Neural cell (in vitro differentiated cells): ENCODE data around the gene RET. TPM values are rescaled to one million over a fixed set of nuclear protein-coding genes. Genes with fewer than 3 reads are reported as not detected.

Source experiments
- H2AFZ ChIP-seq: fragments of 200-600, 300-800 bp; sonication (generic), shearing (Covaris generic); 2 replicates; pipeline ENCODE4 v1.6.0; 2014; ENCODE audit warnings: low read depth, mild to moderate bottlenecking, antibody characterized with exemption, low read length, moderate library complexity
- H3F3A ChIP-seq: fragments of 200-600 bp; shearing (Covaris generic); 2 replicates; pipeline ENCODE4 v1.6.1; 2016; ENCODE audit warnings: mild to moderate bottlenecking, moderate library complexity, mixed read lengths, antibody characterized with exemption, low read length; ENCODE audit not compliant: insufficient read depth, poor library complexity, severe bottlenecking
- H3K27ac ChIP-seq: fragments of 200-600, 300-800 bp; sonication (generic), shearing (Covaris generic); 2 replicates; pipeline ENCODE4 v1.5.1; 2014; ENCODE audit warnings: mild to moderate bottlenecking, low read length, moderate library complexity
- H3K27me3 ChIP-seq: fragments of 300-800, 200-600 bp; sonication (generic), shearing (Covaris generic); 2 replicates; pipeline ENCODE4 v1.6.0; 2014; ENCODE audit warnings: mild to moderate bottlenecking, low read depth, low read length, moderate library complexity; ENCODE audit not compliant: insufficient read depth
- H3K36me3 ChIP-seq: fragments of 300-800, 200-600 bp; sonication (generic), shearing (Covaris generic); 2 replicates; pipeline ENCODE4 v1.5.1; 2014; ENCODE audit warnings: mild to moderate bottlenecking, antibody characterized with exemption, low read length, moderate library complexity; ENCODE audit not compliant: insufficient read depth
- H3K4me2 ChIP-seq: fragments of 300-800, 200-600 bp; sonication (generic), shearing (Covaris generic); 2 replicates; pipeline ENCODE4 v1.6.0; 2014; ENCODE audit warnings: mild to moderate bottlenecking, low read length
- H3K4me3 ChIP-seq: fragments of 300-800, 200-600 bp; sonication (generic), shearing (Covaris generic); 2 replicates; pipeline ENCODE4 v1.5.1; 2014; ENCODE audit warnings: mild to moderate bottlenecking, low read length, moderate library complexity
- H3K79me2 ChIP-seq: fragments of 200-600 bp; shearing (Covaris generic); replicated peaks from 2 replicates; pipeline ENCODE4 v1.6.0; 2014; ENCODE audit warnings: mild to moderate bottlenecking, low read length, moderate library complexity; ENCODE audit not compliant: insufficient read depth
- H3K9ac ChIP-seq: fragments of 300-800, 200-600 bp; sonication (generic), shearing (Covaris generic); 2 replicates; pipeline ENCODE4 v1.6.1; 2016; ENCODE audit warnings: mild to moderate bottlenecking, low read length, mixed read lengths
- H3K9me2 ChIP-seq: fragments of 200-600 bp; shearing (Covaris generic); 2 replicates; pipeline ENCODE4 v1.6.1; 2016; ENCODE audit warnings: mild to moderate bottlenecking, low read length, mixed read lengths; ENCODE audit not compliant: insufficient read depth
- H3K9me3 ChIP-seq: fragments of 200-600, 300-800 bp; sonication (generic), shearing (Covaris generic); 2 replicates; pipeline ENCODE4 v1.6.1; 2016; ENCODE audit warnings: mild to moderate bottlenecking, mixed run types, low read length, moderate library complexity, mixed read lengths
- H4K20me1 ChIP-seq: fragments of 200-600 bp; shearing (Covaris generic); 2 replicates; pipeline ENCODE4 v1.6.1; 2016; ENCODE audit warnings: mild to moderate bottlenecking, mixed run types; ENCODE audit not compliant: insufficient read depth
- CTCF ChIP-seq: fragments of 450-650 bp; IDR thresholded peaks from 2 replicates; pipeline ENCODE4 v1.5.1; 2014; ENCODE audit warnings: antibody characterized with exemption, mild to moderate bottlenecking, moderate library complexity; ENCODE audit not compliant: poor library complexity, severe bottlenecking
- EP300 ChIP-seq: fragments of 450-650 bp; conservative IDR thresholded peaks from 2 replicates; pipeline ENCODE4 v1.6.1; 2014; ENCODE audit warnings: antibody characterized with exemption, mild to moderate bottlenecking, moderate library complexity; ENCODE audit not compliant: poor library complexity, severe bottlenecking
- EZH2 ChIP-seq: fragments of 200-600, 300-800 bp; shearing (Covaris generic), sonication (generic); IDR thresholded peaks from 2 replicates; pipeline ENCODE4 v1.6.1; 2014; ENCODE audit warnings: antibody characterized with exemption, low read length, borderline replicate concordance, mild to moderate bottlenecking; ENCODE audit not compliant: insufficient read depth, poor library complexity, severe bottlenecking
- MXI1 ChIP-seq: fragments of 450-650 bp; conservative IDR thresholded peaks from 2 replicates; pipeline ENCODE4 v1.6.1; 2014; ENCODE audit warnings: antibody characterized with exemption, mild to moderate bottlenecking; ENCODE audit not compliant: poor library complexity, severe bottlenecking
- POLR2AphosphoS5 ChIP-seq: IDR thresholded peaks from 2 replicates; pipeline ENCODE4 v1.6.1; 2012
- RAD21 ChIP-seq: fragments of 450-650 bp; conservative IDR thresholded peaks from 2 replicates; pipeline ENCODE4 v1.6.1; 2014; ENCODE audit warnings: antibody characterized with exemption, mild to moderate bottlenecking, moderate library complexity
- REST ChIP-seq: IDR thresholded peaks from 2 replicates; pipeline ENCODE4 v1.6.1; 2012; ENCODE audit warnings: borderline replicate concordance
- SMC3 ChIP-seq: fragments of 450-650 bp; conservative IDR thresholded peaks from 2 replicates; pipeline ENCODE4 v1.6.1; 2014; ENCODE audit warnings: antibody characterized with exemption, mild to moderate bottlenecking, moderate library complexity; ENCODE audit not compliant: poor library complexity
- TAF1 ChIP-seq: IDR thresholded peaks from 2 replicates; pipeline ENCODE4 v1.6.1; 2012; ENCODE audit warnings: low read depth
- polyA plus RNA-seq: library from polyadenylated mRNA; depleted of rRNA; stranded (reverse); fragments of >200 nt; gene quantifications from 2 replicates; pipeline ENCODE4 v1.2.3, GENCODE V29; 2014

Gene RET
- polyA plus RNA-seq, 1 donor from 2014 or later, result 1.7 TPM

DNA sequence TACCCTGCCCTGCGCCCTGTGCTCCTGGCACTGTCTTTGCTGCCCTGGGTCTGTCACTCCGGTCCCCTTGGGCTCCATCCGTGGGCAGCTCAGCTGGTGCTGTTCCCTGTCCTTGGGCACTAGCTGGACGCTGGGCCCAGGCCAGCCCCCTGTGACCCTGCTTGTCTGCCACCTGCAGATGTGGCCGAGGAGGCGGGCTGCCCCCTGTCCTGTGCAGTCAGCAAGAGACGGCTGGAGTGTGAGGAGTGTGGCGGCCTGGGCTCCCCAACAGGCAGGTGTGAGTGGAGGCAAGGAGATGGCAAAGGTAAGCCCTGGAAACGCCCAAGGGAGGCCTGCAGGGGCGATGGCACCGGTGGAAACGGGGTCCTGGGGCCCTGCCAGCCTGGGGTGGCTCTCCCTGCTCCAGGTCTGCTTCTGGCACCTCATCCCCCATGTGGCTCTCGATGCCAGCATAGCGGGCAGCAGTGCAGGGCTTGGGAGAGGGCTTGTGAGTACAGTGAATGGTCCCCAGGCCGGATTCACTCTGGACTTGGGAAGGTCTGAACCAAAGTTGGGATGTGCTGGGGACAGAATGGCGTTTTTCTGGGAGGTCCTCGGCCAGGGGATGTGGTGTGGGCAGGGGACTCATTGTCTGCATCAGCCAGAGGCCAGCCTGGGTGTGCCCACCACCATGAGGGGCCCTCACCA lies 35.2 kb downstream of the RET start:
- no peak overlapping the region for H3K4me2 ChIP-seq

DNA sequence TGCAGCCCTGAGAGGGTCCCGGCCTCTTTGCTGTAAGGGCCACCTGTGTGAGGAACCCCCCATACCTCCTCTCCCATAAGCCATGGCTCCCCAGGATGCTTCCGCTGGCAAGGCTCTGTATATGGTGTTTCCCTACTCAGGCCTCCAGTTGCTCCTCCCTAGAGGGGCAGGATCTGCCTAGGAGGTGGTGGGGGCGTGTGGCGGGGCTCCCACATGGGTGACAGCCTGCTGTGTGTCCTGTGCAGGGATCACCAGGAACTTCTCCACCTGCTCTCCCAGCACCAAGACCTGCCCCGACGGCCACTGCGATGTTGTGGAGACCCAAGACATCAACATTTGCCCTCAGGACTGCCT lies 35.7 kb downstream of the RET start:
- TF ChIP-seq MXI1 (no peak), EZH2 (no peak), EP300 (no peak), POLR2AphosphoS5 (no peak), TAF1 (no peak), RAD21 (no peak), CTCF (no peak), SMC3 (no peak), REST (no peak)
- H3K9me2 ChIP-seq, result no peaks in the 10 kb centered on the region
- no peaks in the 10 kb centered on the region for H3K79me2 ChIP-seq
- H3K9ac ChIP-seq, result no peak overlapping the region
- H3K27me3 ChIP-seq, result no peaks in the 10 kb centered on the region
- no peak overlapping the region for H3K4me2 ChIP-seq
- H3F3A ChIP-seq, result no peaks in the 10 kb centered on the region
- H3K9me3 ChIP-seq, result no peaks in the 10 kb centered on the region
- no peak overlapping the region for H3K4me3 ChIP-seq
- no peak overlapping the region for H2AFZ ChIP-seq
- H3K27ac ChIP-seq, result no peak overlapping the region
- H4K20me1 ChIP-seq, result no peaks in the 10 kb centered on the region
- H3K36me3 ChIP-seq, result no peaks in the 10 kb centered on the region

More for the DNA sequence above, 35.2 kb downstream of the RET start:
- no peaks in the 10 kb centered on the region for H3K27me3 ChIP-seq
- H3K27ac ChIP-seq, result no peak overlapping the region
- no peak overlapping the region for H3K4me3 ChIP-seq
- H2AFZ ChIP-seq, result no peak overlapping the region
- no peaks in the 10 kb centered on the region for H3K9me2 ChIP-seq
- no peaks in the 10 kb centered on the region for H3F3A ChIP-seq
- H3K36me3 ChIP-seq, result no peaks in the 10 kb centered on the region
- no peaks in the 10 kb centered on the region for H4K20me1 ChIP-seq
- no peaks in the 10 kb centered on the region for H3K79me2 ChIP-seq
- TF ChIP-seq SMC3 (no peak), TAF1 (no peak), POLR2AphosphoS5 (no peak), EP300 (no peak)
- no peak overlapping the region for H3K9ac ChIP-seq
- no peaks in the 10 kb centered on the region for H3K9me3 ChIP-seq
